Aorta (tissue), 5 donors: ENCODE data around the gene TNFRSF1A. TPM values are rescaled to one million over a fixed set of nuclear protein-coding genes. Genes with fewer than 3 reads are reported as not detected.

Experiments
- ATAC-seq: fragments of 200-7000 bp; cut with Tn5 transposase; one replicate; pipeline ENCODE4 v1.9.1; 2022; ENCODE audit warnings: moderate library complexity; ENCODE audit not compliant: low FRiP score
- DNase-seq, 2 donors: peaks; one replicate each; pipeline ENCODE4 v3.0.0-alpha.2; 2020
- H3K27ac ChIP-seq, 2 donors: one replicate each; pipeline ENCODE4 v1.5.1; 2013; ENCODE audit warnings: low read length in 2 of 2, mild to moderate bottlenecking in 2 of 2, moderate library complexity in 2 of 2, control low read depth in 1 of 2, inconsistent platforms in 1 of 2, low read depth in 1 of 2
- H3K27me3 ChIP-seq, 2 donors: one replicate each; pipeline ENCODE4 v1.6.1; 2013; ENCODE audit warnings: control low read depth in 1 of 2, low read length in 1 of 2, mild to moderate bottlenecking in 1 of 2, moderate library complexity in 1 of 2; ENCODE audit not compliant: insufficient read depth in 2 of 2, control insufficient read depth in 1 of 2
- H3K36me3 ChIP-seq, 2 donors: one replicate each; pipeline ENCODE4 v1.6.1; 2013; ENCODE audit warnings: control low read depth in 1 of 2, low read length in 1 of 2, mild to moderate bottlenecking in 1 of 2; ENCODE audit not compliant: insufficient read depth in 2 of 2, control insufficient read depth in 1 of 2
- H3K4me1 ChIP-seq, 2 donors: one replicate each; pipeline ENCODE4 v1.6.1; 2013; ENCODE audit warnings: low read length in 2 of 2, control low read depth in 1 of 2, mild to moderate bottlenecking in 1 of 2, moderate library complexity in 1 of 2; ENCODE audit not compliant: insufficient read depth in 2 of 2, control insufficient read depth in 1 of 2
- H3K4me3 ChIP-seq, 2 donors: one replicate each; pipeline ENCODE4 v1.5.1; 2013; ENCODE audit warnings: low read length in 2 of 2, control low read depth in 1 of 2, mild to moderate bottlenecking in 1 of 2
- H3K9me3 ChIP-seq: one replicate; pipeline ENCODE4 v1.6.1; 2013; ENCODE audit warnings: mild to moderate bottlenecking, low read length; ENCODE audit not compliant: control insufficient read depth
- WGBS, 2 donors: extraction: QIAGEN DNeasy Blood & Tissue Kit; methylation state at CpG; one replicate each; pipeline ENCODE4 v1.1.7; 2013; 5-methylcytosine and 5-hydroxymethylcytosine counted together
- intact Hi-C, 2 donors: fragments of 100-400 bp; cut with DNase I; formaldehyde crosslinking; loops; one replicate each; pipeline versions ENCODE4 v1.14.2 to v1.15.0; 2022
- polyA plus RNA-seq, 2 donors: library from polyadenylated mRNA; stranded (reverse); fragments of 200-250 nt; gene quantifications; one replicate each; pipeline ENCODE4 v1.2.3, GENCODE V29; 2013
- total RNA-seq, 2 donors: library from RNA; stranded (reverse); fragmentation: NEBNext Ultra II Directional; extraction: Animal tissue kit (Norgen Biotek cat#: 25700); gene quantifications; one replicate each; pipeline ENCODE4 v1.2.1, GENCODE V29; 2021
- donor health status: healthy with polysubstance abuse.
- donor health status: Bipolar disorder and iron deficiency.
- donor health status: DM: no; HTN: no; CAD: no.
- donor health status: DM: no; HTN: no; CAD: no.
- donor health status: DM: yes; HTN: yes; CAD: no.

Gene TNFRSF1A
- total and polyA plus RNA-seq, 4 donors, result 36.9 to 236 (median 151) TPM

- Histone ChIP-seq H3K27ac (no peak overlapping the region), H3K9me3 (no peaks in the 10 kb centered on the region), H3K4me1 (no peaks in the 10 kb centered on the region), H3K4me3 (no peak overlapping the region), H3K36me3 (no peaks in the 10 kb centered on the region), H3K27me3 (no peaks in the 10 kb centered on the region)
- ATAC-seq (no peak), DNase-seq (no peak)
- intact Hi-C loops, result loop anchor here (5.0 kb wide), 2 partner anchors 142 to 212 kb away; no protein-coding TSS in a partner anchor
- 65 to 70% methylated on average over 6 of the region's 6 CpGs for WGBS, 2 donors
These were observed 16.7 kb downstream of the TNFRSF1A start for GRCh38 chr12:6324936-6325750.

GRCh38 chr12:6323995-6324711 is 17.7 kb downstream of the TNFRSF1A start:
- Histone ChIP-seq H3K36me3 (no peaks in the 10 kb centered on the region), H3K4me1 (no peaks in the 10 kb centered on the region), H3K27me3 (no peaks in the 10 kb centered on the region), H3K4me3 (no peak overlapping the region), H3K27ac (peak overlapping the region; percentile 14 to 38), H3K9me3 (no peaks in the 10 kb centered on the region)
- ATAC-seq (no peak), DNase-seq (no peak)
- 48 to 52% methylated on average over 15 to 19 of the region's 19 CpGs for WGBS, 2 donors
- intact Hi-C loops, result loop anchor here in 1 of 2 donors (1.0 kb wide), 1 partner anchor 23 kb away; no protein-coding TSS in a partner anchor

- no peaks in the 10 kb centered on the region for H3K27me3 ChIP-seq
- no peaks in the 10 kb centered on the region for H3K9me3 ChIP-seq
- no peaks in the 10 kb centered on the region for H3K4me1 ChIP-seq
- intact Hi-C loops, result loop anchor here in 1 of 2 donors (1.0 kb wide), 1 partner anchor 24 kb away; no protein-coding TSS in a partner anchor
- H3K27ac ChIP-seq, result peak overlapping the region; percentile 38 to 80
- no peaks in the 10 kb centered on the region for H3K36me3 ChIP-seq
- WGBS, 2 donors, result 11 to 12% methylated on average over 14 of the region's 14 CpGs
- H3K4me3 ChIP-seq, result no peak overlapping the region
- DNase-seq (peak in 1 of 2 donors; percentile 64), ATAC-seq (peak; percentile 57)
These were observed 18.4 kb downstream of the TNFRSF1A start for GRCh38 chr12:6323340-6323994.

GRCh38 chr12:6322969-6323339 is 18.9 kb downstream of the TNFRSF1A start:
- intact Hi-C loops, result loop anchor here in 1 of 2 donors (1.0 kb wide), 1 partner anchor 24 kb away; no protein-coding TSS in a partner anchor
- no peak overlapping the region for H3K4me3 ChIP-seq
- H3K4me1 ChIP-seq, result no peaks in the 10 kb centered on the region
- 19 to 23% methylated on average over 2 of the region's 2 CpGs for WGBS, 2 donors
- no peaks in the 10 kb centered on the region for H3K27me3 ChIP-seq
- H3K9me3 ChIP-seq, result no peaks in the 10 kb centered on the region
- DNase-seq, result no peak
- ATAC-seq, result no peak
- H3K27ac ChIP-seq, result no peak overlapping the region
- no peaks in the 10 kb centered on the region for H3K36me3 ChIP-seq

GRCh38 chr12:6322352-6322751 is 19.5 kb downstream of the TNFRSF1A start:
- WGBS, 2 donors, result 57 to 66% methylated on average over 4 of the region's 4 CpGs
- Histone ChIP-seq H3K4me1 (no peaks in the 10 kb centered on the region), H3K27me3 (no peaks in the 10 kb centered on the region), H3K4me3 (no peak overlapping the region), H3K9me3 (no peaks in the 10 kb centered on the region), H3K27ac (no peak overlapping the region), H3K36me3 (no peaks in the 10 kb centered on the region)
- DNase-seq (no peak), ATAC-seq (no peak)
- intact Hi-C loops, result no loop called here

- WGBS, 2 donors, result 43 to 50% methylated on average over 6 of the region's 6 CpGs
- H3K27ac ChIP-seq, result no peak overlapping the region
- DNase-seq (no peak), ATAC-seq (no peak)
- H3K9me3 ChIP-seq, result no peaks in the 10 kb centered on the region
- no peaks in the 10 kb centered on the region for H3K4me1 ChIP-seq
- no peak overlapping the region for H3K4me3 ChIP-seq
- H3K27me3 ChIP-seq, result no peaks in the 10 kb centered on the region
- intact Hi-C loops, result no loop called here
- no peaks in the 10 kb centered on the region for H3K36me3 ChIP-seq
These were observed 20.0 kb downstream of the TNFRSF1A start for GRCh38 chr12:6321905-6322304.

- Histone ChIP-seq H3K9me3 (no peaks in the 10 kb centered on the region), H3K4me3 (no peak overlapping the region), H3K36me3 (no peaks in the 10 kb centered on the region), H3K27ac (no peak overlapping the region), H3K4me1 (no peaks in the 10 kb centered on the region), H3K27me3 (no peaks in the 10 kb centered on the region)
- intact Hi-C loops, result no loop called here
- ATAC-seq (no peak), DNase-seq (no peak)
- 92 to 95% methylated on average over 4 of the region's 4 CpGs for WGBS, 2 donors
These were observed 22.4 kb downstream of the TNFRSF1A start for GRCh38 chr12:6319446-6319845.

GRCh38 chr12:6318440-6318879 is 23.4 kb downstream of the TNFRSF1A start:
- Histone ChIP-seq H3K4me1 (no peaks in the 10 kb centered on the region), H3K4me3 (no peak overlapping the region), H3K36me3 (no peaks in the 10 kb centered on the region), H3K27me3 (no peaks in the 10 kb centered on the region), H3K27ac (no peak overlapping the region), H3K9me3 (no peaks in the 10 kb centered on the region)
- ATAC-seq (no peak), DNase-seq (peak in 1 of 2 donors; percentile 49)
- intact Hi-C loops, result no loop called here
- 91 to 93% methylated on average over 15 to 16 of the region's 16 CpGs for WGBS, 2 donors
